ENCODE data around the gene ITGB3.

Gene ITGB3

DNA sequence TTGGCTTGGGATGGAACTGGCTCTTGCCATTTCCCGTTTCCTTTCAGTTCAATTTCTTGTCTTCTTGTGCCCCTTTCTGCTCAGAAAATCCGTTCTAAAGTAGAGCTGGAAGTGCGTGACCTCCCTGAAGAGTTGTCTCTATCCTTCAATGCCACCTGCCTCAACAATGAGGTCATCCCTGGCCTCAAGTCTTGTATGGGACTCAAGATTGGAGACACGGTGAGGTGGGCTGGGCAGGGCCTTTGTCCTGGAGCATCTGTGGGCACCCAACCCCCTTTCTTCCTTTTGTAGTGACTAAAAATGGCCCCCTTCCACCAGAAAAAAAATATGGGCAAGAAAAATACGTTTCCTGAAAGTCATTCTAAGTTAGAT is 37.2 kb downstream of the ITGB3 start:
- Histone ChIP-seq H3K36me3 (ENCODE audit: control insufficient read depth, low read length) (no peaks in the 10 kb centered on the region), H3K79me2 (ENCODE audit: control insufficient read depth, low read length) (no peaks in the 10 kb centered on the region), H3K4me2 (ENCODE audit: low read length) (no peak overlapping the region), H3F3A (ENCODE audit: control insufficient read depth, insufficient read depth) (no peaks in the 10 kb centered on the region), H3K4me1 (ENCODE audit: control insufficient read depth, low read length) (peaks cover 28% of the 10 kb centered on the region), H3K9me2 (replicated peaks; ENCODE audit: control insufficient read depth, low read length) (no peaks in the 10 kb centered on the region), H3K4me3 (ENCODE audit: low read length) (no peak overlapping the region), H4K20me1 (ENCODE audit: control insufficient read depth, insufficient read depth, low read depth, low read length) (no peaks in the 10 kb centered on the region), H3K9me3 (ENCODE audit: control insufficient read depth, insufficient read depth, low read length) (no peaks in the 10 kb centered on the region), H3K27ac (ENCODE audit: low read depth, low read length) (no peak overlapping the region), H3K27me3 (ENCODE audit: control insufficient read depth, low read length) (no peaks in the 10 kb centered on the region)
- no peak for TF ChIP-seq EZH2phosphoT487 (IDR thresholded peaks at IDR 0.05; ENCODE audit: borderline replicate concordance, low read length)
- TF ChIP-seq, protein P1, sequence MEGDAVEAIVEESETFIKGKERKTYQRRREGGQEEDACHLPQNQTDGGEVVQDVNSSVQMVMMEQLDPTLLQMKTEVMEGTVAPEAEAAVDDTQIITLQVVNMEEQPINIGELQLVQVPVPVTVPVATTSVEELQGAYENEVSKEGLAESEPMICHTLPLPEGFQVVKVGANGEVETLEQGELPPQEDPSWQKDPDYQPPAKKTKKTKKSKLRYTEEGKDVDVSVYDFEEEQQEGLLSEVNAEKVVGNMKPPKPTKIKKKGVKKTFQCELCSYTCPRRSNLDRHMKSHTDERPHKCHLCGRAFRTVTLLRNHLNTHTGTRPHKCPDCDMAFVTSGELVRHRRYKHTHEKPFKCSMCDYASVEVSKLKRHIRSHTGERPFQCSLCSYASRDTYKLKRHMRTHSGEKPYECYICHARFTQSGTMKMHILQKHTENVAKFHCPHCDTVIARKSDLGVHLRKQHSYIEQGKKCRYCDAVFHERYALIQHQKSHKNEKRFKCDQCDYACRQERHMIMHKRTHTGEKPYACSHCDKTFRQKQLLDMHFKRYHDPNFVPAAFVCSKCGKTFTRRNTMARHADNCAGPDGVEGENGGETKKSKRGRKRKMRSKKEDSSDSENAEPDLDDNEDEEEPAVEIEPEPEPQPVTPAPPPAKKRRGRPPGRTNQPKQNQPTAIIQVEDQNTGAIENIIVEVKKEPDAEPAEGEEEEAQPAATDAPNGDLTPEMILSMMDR (IDR thresholded peaks at IDR 0.05; ENCODE audit: low read depth, low read length, poor library complexity, severe bottlenecking): no peak

DNA sequence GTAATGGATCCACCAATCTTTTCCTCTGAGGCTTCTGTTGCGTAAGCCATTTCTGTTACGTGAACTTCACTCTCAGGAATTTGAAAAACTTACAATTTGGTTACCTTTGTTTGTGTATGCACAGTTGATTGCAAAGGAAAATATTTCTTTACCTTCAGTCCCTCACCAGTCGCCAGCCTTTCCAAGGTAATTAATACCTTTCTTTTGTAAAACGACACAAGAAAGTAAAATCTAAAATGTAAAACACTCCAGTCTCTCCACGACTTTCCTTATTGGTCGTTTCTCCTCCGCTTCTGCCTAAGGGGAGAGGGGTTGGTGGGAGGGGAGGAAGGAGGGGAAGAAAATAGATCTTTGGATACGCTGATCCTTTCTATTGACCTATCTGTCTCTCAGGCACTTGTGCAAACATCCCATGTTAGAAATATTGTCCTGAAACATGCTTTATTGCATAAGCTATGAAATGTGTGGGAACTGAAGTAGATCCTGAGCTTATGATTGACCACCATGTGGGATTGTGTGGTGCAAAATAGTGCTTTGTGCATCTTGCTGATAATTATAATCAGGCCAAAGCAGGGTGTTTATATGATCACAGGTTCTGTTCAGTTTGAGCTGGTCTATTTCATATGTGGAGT is 37.7 kb downstream of the ITGB3 start:
- no peaks in the 10 kb centered on the region for H3K36me3 ChIP-seq (ENCODE audit: control insufficient read depth, low read length)
- no peaks in the 10 kb centered on the region for H4K20me1 ChIP-seq (ENCODE audit: control insufficient read depth, insufficient read depth, low read depth, low read length)
- no peak overlapping the region for H3K27ac ChIP-seq (ENCODE audit: low read depth, low read length)
- H3K79me2 ChIP-seq (ENCODE audit: control insufficient read depth, low read length): no peaks in the 10 kb centered on the region
- no peaks in the 10 kb centered on the region for H3K9me2 ChIP-seq (replicated peaks; ENCODE audit: control insufficient read depth, low read length)
- TF ChIP-seq, protein P1 (IDR thresholded peaks at IDR 0.05; ENCODE audit: low read depth, low read length, poor library complexity, severe bottlenecking): no peak
- no peak for TF ChIP-seq EZH2phosphoT487 (IDR thresholded peaks at IDR 0.05; ENCODE audit: borderline replicate concordance, low read length)
- no peak overlapping the region for H3K4me2 ChIP-seq (ENCODE audit: low read length)
- no peaks in the 10 kb centered on the region for H3K27me3 ChIP-seq (ENCODE audit: control insufficient read depth, low read length)
- no peaks in the 10 kb centered on the region for H3K9me3 ChIP-seq (ENCODE audit: control insufficient read depth, insufficient read depth, low read length)
- H3K4me3 ChIP-seq (ENCODE audit: low read length): no peak overlapping the region
- H3F3A ChIP-seq (ENCODE audit: control insufficient read depth, insufficient read depth): no peaks in the 10 kb centered on the region
- H3K4me1 ChIP-seq (ENCODE audit: control insufficient read depth, low read length): peaks cover 23% of the 10 kb centered on the region

DNA sequence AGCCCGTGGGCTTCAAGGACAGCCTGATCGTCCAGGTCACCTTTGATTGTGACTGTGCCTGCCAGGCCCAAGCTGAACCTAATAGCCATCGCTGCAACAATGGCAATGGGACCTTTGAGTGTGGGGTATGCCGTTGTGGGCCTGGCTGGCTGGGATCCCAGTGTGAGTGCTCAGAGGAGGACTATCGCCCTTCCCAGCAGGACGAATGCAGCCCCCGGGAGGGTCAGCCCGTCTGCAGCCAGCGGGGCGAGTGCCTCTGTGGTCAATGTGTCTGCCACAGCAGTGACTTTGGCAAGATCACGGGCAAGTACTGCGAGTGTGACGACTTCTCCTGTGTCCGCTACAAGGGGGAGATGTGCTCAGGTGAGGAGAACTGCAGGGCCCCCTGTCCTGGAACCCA is 38.6 kb downstream of the ITGB3 start:
- Histone ChIP-seq H3K27ac (ENCODE audit: low read depth, low read length) (no peak overlapping the region), H3K36me3 (ENCODE audit: control insufficient read depth, low read length) (no peaks in the 10 kb centered on the region), H3K27me3 (ENCODE audit: control insufficient read depth, low read length) (no peaks in the 10 kb centered on the region), H3K79me2 (ENCODE audit: control insufficient read depth, low read length) (no peaks in the 10 kb centered on the region), H3K4me2 (ENCODE audit: low read length) (no peak overlapping the region), H3K9me2 (replicated peaks; ENCODE audit: control insufficient read depth, low read length) (no peaks in the 10 kb centered on the region), H3K4me1 (ENCODE audit: control insufficient read depth, low read length) (peaks cover 14% of the 10 kb centered on the region), H3K4me3 (ENCODE audit: low read length) (no peak overlapping the region), H3K9me3 (ENCODE audit: control insufficient read depth, insufficient read depth, low read length) (no peaks in the 10 kb centered on the region), H3F3A (ENCODE audit: control insufficient read depth, insufficient read depth) (no peaks in the 10 kb centered on the region), H4K20me1 (ENCODE audit: control insufficient read depth, insufficient read depth, low read depth, low read length) (no peaks in the 10 kb centered on the region)
- TF ChIP-seq, protein P1 (IDR thresholded peaks at IDR 0.05; ENCODE audit: low read depth, low read length, poor library complexity, severe bottlenecking): no peak
- no peak for TF ChIP-seq EZH2phosphoT487 (IDR thresholded peaks at IDR 0.05; ENCODE audit: borderline replicate concordance, low read length)

Measured in DOHH2 (cell line).